ENCODE measurements around the gene IL22RA1.

Gene IL22RA1

GRCh38 chr1:24098102-24098501 lies 44.8 kb downstream of the IL22RA1 start:
- no peak overlapping the region for H3K4me3 ChIP-seq
- no peak overlapping the region for H3K27ac ChIP-seq
- DNase-seq (ENCODE audit: low spot score) = no peak
- TF ChIP-seq, protein P1, sequence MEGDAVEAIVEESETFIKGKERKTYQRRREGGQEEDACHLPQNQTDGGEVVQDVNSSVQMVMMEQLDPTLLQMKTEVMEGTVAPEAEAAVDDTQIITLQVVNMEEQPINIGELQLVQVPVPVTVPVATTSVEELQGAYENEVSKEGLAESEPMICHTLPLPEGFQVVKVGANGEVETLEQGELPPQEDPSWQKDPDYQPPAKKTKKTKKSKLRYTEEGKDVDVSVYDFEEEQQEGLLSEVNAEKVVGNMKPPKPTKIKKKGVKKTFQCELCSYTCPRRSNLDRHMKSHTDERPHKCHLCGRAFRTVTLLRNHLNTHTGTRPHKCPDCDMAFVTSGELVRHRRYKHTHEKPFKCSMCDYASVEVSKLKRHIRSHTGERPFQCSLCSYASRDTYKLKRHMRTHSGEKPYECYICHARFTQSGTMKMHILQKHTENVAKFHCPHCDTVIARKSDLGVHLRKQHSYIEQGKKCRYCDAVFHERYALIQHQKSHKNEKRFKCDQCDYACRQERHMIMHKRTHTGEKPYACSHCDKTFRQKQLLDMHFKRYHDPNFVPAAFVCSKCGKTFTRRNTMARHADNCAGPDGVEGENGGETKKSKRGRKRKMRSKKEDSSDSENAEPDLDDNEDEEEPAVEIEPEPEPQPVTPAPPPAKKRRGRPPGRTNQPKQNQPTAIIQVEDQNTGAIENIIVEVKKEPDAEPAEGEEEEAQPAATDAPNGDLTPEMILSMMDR (IDR thresholded peaks at IDR 0.05) = no peak

- DNase-seq (ENCODE audit: low spot score) = no peak
- TF ChIP-seq, protein P1 (IDR thresholded peaks at IDR 0.05) = no peak
- Histone ChIP-seq H3K4me3 (no peak overlapping the region), H3K27ac (no peak overlapping the region)
Observed at GRCh38 chr1:24097663-24098062, 45.3 kb downstream of the IL22RA1 start.

- Histone ChIP-seq H3K4me3 (no peak overlapping the region), H3K27ac (no peak overlapping the region)
- TF ChIP-seq, protein P1 (IDR thresholded peaks at IDR 0.05) = no peak
- no peak for DNase-seq (ENCODE audit: low spot score)
Observed at GRCh38 chr1:24096739-24097103, 46.2 kb downstream of the IL22RA1 start.

DNA sequence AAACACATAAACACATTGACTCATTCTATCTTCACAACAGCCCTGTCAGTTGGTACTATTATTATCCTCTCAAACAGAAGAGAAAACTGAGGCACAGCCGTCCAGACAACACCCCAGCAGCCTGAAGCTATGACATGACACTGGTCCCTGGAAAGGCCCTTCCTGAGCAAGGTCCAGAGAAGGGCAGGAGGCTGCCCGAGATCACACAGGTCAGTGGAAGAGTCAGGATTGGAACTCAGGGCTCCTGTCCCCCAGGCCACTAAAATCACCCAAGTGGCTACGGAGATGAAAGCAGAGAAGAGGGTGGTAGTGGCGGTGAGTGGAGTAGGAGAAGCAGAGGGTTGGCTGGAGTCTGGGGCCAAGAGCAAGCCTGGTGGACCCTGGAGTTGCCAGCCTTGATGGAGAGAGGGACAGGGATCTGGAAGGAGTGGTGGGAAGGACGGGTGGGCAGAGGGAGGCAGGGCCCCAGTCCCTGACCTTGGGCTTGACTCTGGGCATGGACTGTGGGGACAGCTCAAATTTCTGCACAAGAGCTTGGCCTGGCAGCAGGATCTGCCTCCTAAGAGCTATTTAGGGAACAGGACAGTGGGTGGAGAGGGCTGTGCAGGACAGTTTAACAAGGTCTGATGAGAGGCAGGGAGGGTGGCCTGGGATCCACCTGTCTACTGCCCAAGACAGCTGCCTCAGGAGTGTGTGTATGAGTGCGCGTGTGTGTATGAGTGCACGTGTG lies 46.8 kb downstream of the IL22RA1 start:
- H3K27ac ChIP-seq = no peak overlapping the region
- DNase-seq (ENCODE audit: low spot score) = no peak
- TF ChIP-seq, protein P1 (IDR thresholded peaks at IDR 0.05) = no peak
- no peak overlapping the region for H3K4me3 ChIP-seq

GRCh38 chr1:24095140-24095859 lies 47.6 kb downstream of the IL22RA1 start:
- TF ChIP-seq, protein P1 (IDR thresholded peaks at IDR 0.05) = no peak

DNA sequence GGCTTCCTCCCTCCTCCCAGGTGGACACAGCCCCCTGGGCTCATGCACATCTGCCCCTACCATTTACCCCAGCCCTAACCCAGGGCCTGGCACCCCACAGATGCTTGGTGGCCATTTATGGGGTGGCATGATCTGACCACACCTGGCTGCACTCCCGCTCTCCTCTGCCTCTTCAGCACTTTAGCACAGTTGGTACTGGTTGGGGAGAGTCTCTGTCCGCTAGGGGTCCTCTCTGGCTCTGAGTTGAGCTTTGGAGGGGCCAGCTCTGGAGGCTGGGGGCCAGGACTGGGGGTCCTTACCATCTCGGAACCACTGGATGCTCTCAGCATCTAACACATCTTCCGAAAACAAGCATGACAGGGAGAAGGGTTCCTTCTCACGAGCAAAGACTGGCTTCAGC lies 48.4 kb downstream of the IL22RA1 start:
- TF ChIP-seq, protein P1 (IDR thresholded peaks at IDR 0.05) = no peak
- Histone ChIP-seq H3K4me3 (no peak overlapping the region), H3K27ac (no peak overlapping the region)
- no peak for DNase-seq (ENCODE audit: low spot score)

More at GRCh38 chr1:24095140-24095859, 47.6 kb downstream of the IL22RA1 start:
- no peak overlapping the region for H3K4me3 ChIP-seq
- no peak overlapping the region for H3K27ac ChIP-seq
- no peak for DNase-seq (ENCODE audit: low spot score)

- DNase-seq (ENCODE audit: low spot score) = no peak
- no peak overlapping the region for H3K27ac ChIP-seq
Observed at GRCh38 chr1:24093732-24094131, 49.2 kb downstream of the IL22RA1 start.

More at GRCh38 chr1:24093732-24094131, 49.2 kb downstream of the IL22RA1 start:
- no peak overlapping the region for H3K4me3 ChIP-seq
- TF ChIP-seq, protein P1 (IDR thresholded peaks at IDR 0.05) = no peak
